CD8-positive, alpha-beta memory T cell (primary cell): ENCODE results near the gene C14orf132. TPM values are rescaled to one million over a fixed set of nuclear protein-coding genes. Genes with fewer than 3 reads are reported as not detected.
A peak's percentile ranks its signal among the peaks of the same experiment; 100 is the strongest.

ENCODE experiments used
- CTCF ChIA-PET: fragments of 350-600 bp; sonication (Branson Sonifier 250); formaldehyde crosslinking; loops from one replicate; lab custom pipeline; 2021; ENCODE audit warnings: antibody characterized with exemption; lab: Charles Lee
- POLR2A ChIA-PET: fragments of 350-600 bp; sonication (Branson Sonifier 250); formaldehyde crosslinking; loops from one replicate; lab custom pipeline; 2021; ENCODE audit warnings: antibody characterized with exemption; lab: Charles Lee
- DNase-seq, 5 donors: peaks; one replicate each; pipeline versions ENCODE4 v3.0.0 to v3.0.0-alpha.2; 2020 to 2022; ENCODE audit warnings: mixed read lengths in 1 of 5
- H3K27ac ChIP-seq: one replicate; pipeline ENCODE4 v1.7.0; 2013; ENCODE audit warnings: low read depth, mild to moderate bottlenecking, low read length, moderate library complexity
- H3K27me3 ChIP-seq: 2 replicates; pipeline ENCODE4 v1.7.0; 2013; ENCODE audit warnings: low read length, mild to moderate bottlenecking; ENCODE audit not compliant: insufficient read depth, poor library complexity, severe bottlenecking
- H3K36me3 ChIP-seq: 2 replicates; pipeline ENCODE4 v1.7.0; 2013; ENCODE audit warnings: mild to moderate bottlenecking, low read length, moderate library complexity; ENCODE audit not compliant: insufficient read depth
- H3K4me1 ChIP-seq: 2 replicates; pipeline ENCODE4 v1.7.0; 2013; ENCODE audit warnings: mild to moderate bottlenecking, low read length, moderate library complexity; ENCODE audit not compliant: insufficient read depth
- H3K4me3 ChIP-seq: 2 replicates; pipeline ENCODE4 v1.7.0; 2013; ENCODE audit warnings: mild to moderate bottlenecking, low read length
- H3K9me3 ChIP-seq: 2 replicates; pipeline ENCODE4 v1.7.0; 2013; ENCODE audit warnings: mild to moderate bottlenecking, low read length
- H3K27ac Mint-ChIP-seq, 8 donors: one replicate each; pipeline ENCODE4 v1.8.0; 2020 to 2021; ENCODE audit warnings: mixed read lengths in 8 of 8, mild to moderate bottlenecking in 6 of 8, inconsistent platforms in 3 of 8, moderate library complexity in 3 of 8
- H3K27me3 Mint-ChIP-seq, 2 donors: one replicate each; pipeline ENCODE4 v1.8.0; 2020 to 2021; ENCODE audit warnings: mixed read lengths in 2 of 2, mild to moderate bottlenecking in 1 of 2, moderate library complexity in 1 of 2
- H3K36me3 Mint-ChIP-seq, 3 donors: one replicate each; pipeline ENCODE4 v1.8.0; 2020 to 2021; ENCODE audit warnings: mixed read lengths in 3 of 3, inconsistent platforms in 1 of 3, mild to moderate bottlenecking in 1 of 3
- H3K4me1 Mint-ChIP-seq, 3 donors: one replicate each; pipeline ENCODE4 v1.8.0; 2020 to 2021; ENCODE audit warnings: mixed read lengths in 3 of 3, inconsistent platforms in 1 of 3, mild to moderate bottlenecking in 1 of 3
- H3K4me3 Mint-ChIP-seq, 7 donors: one replicate each; pipeline ENCODE4 v1.8.0; 2020 to 2021; ENCODE audit warnings: mixed read lengths in 7 of 7, mild to moderate bottlenecking in 6 of 7, moderate library complexity in 4 of 7, inconsistent platforms in 2 of 7
- H3K9me3 Mint-ChIP-seq, 5 donors: one replicate each; pipeline ENCODE4 v1.8.0; 2020 to 2022; ENCODE audit warnings: mixed read lengths in 5 of 5, mild to moderate bottlenecking in 3 of 5, moderate library complexity in 2 of 5, inconsistent platforms in 1 of 5
- polyA plus RNA-seq: library from polyadenylated mRNA; unstranded; fragments of 300-500 nt; fragmentation: Illumina TruSeq; gene quantifications from one replicate; pipeline ENCODE4 v1.2.3, GENCODE V29; 2021
- total RNA-seq, 2 experiments: library from RNA; stranded (reverse); gene quantifications; one replicate each; pipeline ENCODE4 v1.2.3, GENCODE V29; 2021

C14orf132 gene
- total RNA-seq (under 1 TPM; 0.58 to 0.61 TPM), polyA plus RNA-seq (0.29 TPM)

DNA sequence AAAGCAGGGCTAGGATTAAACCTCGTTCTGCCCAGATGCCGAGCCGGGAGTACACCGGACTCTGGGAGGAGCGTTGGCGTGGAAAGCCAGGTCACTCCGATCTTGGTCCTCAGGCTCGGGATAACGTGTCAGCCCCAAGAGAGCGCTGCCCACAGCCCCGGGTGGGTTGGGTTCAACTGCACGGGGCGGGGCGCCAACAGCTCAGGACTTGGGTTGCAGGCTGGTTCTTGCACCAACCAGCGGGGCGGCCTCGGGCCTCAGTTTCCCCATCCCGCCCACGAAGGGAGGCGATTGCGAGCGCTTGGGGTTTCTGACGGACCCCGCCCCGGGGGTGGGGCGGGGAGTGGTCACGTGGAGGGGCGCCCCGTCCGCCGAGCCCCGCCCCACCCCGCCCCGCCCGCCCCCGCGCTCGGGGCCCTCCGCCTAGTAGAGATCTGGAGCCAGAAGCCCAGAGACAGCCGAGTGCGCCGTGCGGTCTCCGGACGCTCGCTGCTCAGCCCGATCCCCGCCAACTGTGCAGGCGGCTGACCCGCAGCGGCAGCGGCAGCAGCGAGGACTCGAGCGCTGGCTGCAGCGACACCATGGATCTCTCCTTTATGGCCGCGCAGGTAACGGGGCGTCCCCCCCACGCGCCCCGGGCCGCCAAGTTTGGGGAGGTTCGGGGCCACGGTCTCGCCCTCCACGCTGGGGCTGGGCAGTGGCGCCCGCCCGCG lies at the start of gene C14orf132:
Gene C14orf132, plus strand, starts transcription at position 443 of the 713 bp plus-strand sequence. Its CDS starts 139 bp downstream, at position 582.
- ChIA-PET CTCF (no interaction called here), POLR2A (no interaction called here)
- Mint-ChIP-seq H3K27me3 (peaks cover 42 to 66% of the 10 kb centered on the region in 2 donors), H3K36me3 (no peaks in the 10 kb centered on the region), H3K4me1 (peaks cover 9 to 27% (median 21%) of the 10 kb centered on the region in 3 donors), H3K4me3 (peak within 1 kb of the TSS in 6 of 7 donors; percentile 56 to 87 (median 71)), H3K9me3 (no peaks in the 10 kb centered on the region), H3K27ac (peak within 1 kb of the TSS in 1 of 8 donors; percentile 2)
- H3K9me3 ChIP-seq: no peaks in the 10 kb centered on the region
- H3K4me1 ChIP-seq: peaks cover 6% of the 10 kb centered on the region
- DNase-seq: peak in 1 of 5 donors; percentile 7
- H3K27me3 ChIP-seq: peaks cover 19% of the 10 kb centered on the region
- H3K27ac ChIP-seq: no peak within 1 kb of the TSS
- no peaks in the 10 kb centered on the region for H3K36me3 ChIP-seq
- peak within 1 kb of the TSS; percentile 22 for H3K4me3 ChIP-seq

DNA sequence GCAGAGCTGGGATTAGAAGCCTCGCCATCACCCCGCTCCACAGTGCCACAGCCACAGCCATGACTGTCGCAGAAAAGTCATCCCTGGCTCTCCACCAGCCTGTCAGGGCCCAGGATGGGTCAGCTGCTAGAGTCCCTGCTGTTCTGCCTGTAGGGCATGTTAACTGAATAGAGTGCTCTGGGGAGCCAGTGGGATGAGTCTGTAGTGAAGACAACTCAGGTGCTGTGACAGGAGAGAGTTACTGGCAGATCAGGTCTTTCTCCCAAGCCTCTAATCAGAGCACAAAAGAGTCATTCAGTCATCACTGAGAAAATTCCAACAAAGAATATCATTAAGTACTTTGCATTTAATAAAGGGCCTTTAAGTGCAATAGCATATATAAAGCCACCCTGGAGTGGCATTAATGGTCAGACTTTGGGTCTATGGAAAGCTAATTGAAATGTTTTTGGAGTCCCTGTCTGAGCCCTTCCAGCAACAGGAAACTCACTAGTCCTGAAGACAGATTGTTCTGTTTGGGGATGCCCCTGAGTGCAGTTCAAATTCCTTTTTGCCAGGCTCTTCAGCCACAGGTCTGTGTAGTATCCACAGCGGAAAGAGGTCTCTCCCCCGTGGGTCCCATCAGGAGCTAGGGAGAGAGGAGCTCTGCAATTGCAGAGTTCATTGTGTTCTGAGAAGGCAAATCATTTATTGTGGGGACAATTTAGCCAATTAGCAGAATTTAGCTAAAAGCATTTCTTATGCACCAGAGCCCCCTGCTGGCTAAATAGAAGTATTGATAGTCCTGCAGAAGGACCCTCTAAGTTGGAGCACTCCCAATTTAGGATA lies 45.2 kb upstream of the C14orf132 start:
- ChIA-PET CTCF (interaction anchor here (0.9 to 3.8 kb wide), 4 partner anchors 8 to 433 kb away, joined by 3 to 16 read pairs (median 4); no protein-coding TSS in a partner anchor), POLR2A (no interaction called here)
- peaks cover 16 to 22% (median 18%) of the 10 kb centered on the region in 5 donors for H3K9me3 Mint-ChIP-seq
- Histone ChIP-seq H3K27ac (no peak overlapping the region), H3K36me3 (no peaks in the 10 kb centered on the region), H3K27me3 (peaks cover 7% of the 10 kb centered on the region), H3K4me1 (no peaks in the 10 kb centered on the region), H3K4me3 (no peak overlapping the region), H3K9me3 (no peaks in the 10 kb centered on the region)
- H3K27me3 Mint-ChIP-seq: peaks cover 18 to 44% of the 10 kb centered on the region in 2 donors
- no peaks in the 10 kb centered on the region for H3K36me3 Mint-ChIP-seq
- H3K4me3 Mint-ChIP-seq: no peak overlapping the region
- H3K27ac Mint-ChIP-seq: no peak overlapping the region
- no peaks in the 10 kb centered on the region for H3K4me1 Mint-ChIP-seq
- peak in 2 of 5 donors; percentile 7 to 28 for DNase-seq

DNA sequence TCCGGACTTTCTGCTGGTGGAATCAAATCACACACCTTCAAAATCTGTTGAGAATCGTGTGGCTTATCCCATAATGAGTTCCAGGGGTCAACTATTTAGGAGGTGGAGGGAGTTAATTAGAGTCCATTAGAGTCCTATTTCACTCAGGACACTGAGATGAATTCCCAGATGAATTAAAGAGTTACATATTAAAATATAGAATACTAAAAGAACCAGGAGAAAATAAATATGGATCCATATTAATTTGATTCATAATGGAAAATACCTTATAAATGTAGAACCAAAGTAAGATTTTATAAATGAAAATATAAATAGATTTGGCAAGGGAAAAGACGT lies 44.6 kb upstream of the C14orf132 start:
- Mint-ChIP-seq H3K4me3 (no peak overlapping the region), H3K27ac (no peak overlapping the region), H3K9me3 (peaks cover 16 to 22% (median 17%) of the 10 kb centered on the region in 5 donors), H3K4me1 (no peaks in the 10 kb centered on the region), H3K27me3 (peaks cover 19 to 48% of the 10 kb centered on the region in 2 donors), H3K36me3 (no peaks in the 10 kb centered on the region)
- DNase-seq: no peak
- POLR2A ChIA-PET: no interaction called here
- CTCF ChIA-PET: interaction anchor here (1.0 to 3.8 kb wide), 3 partner anchors 8 to 434 kb away, joined by 3 to 16 read pairs (median 5); no protein-coding TSS in a partner anchor
- no peak overlapping the region for H3K4me3 ChIP-seq
- H3K36me3 ChIP-seq: no peaks in the 10 kb centered on the region
- H3K27me3 ChIP-seq: peaks cover 7% of the 10 kb centered on the region
- no peaks in the 10 kb centered on the region for H3K9me3 ChIP-seq
- H3K27ac ChIP-seq: no peak overlapping the region
- H3K4me1 ChIP-seq: no peaks in the 10 kb centered on the region

DNA sequence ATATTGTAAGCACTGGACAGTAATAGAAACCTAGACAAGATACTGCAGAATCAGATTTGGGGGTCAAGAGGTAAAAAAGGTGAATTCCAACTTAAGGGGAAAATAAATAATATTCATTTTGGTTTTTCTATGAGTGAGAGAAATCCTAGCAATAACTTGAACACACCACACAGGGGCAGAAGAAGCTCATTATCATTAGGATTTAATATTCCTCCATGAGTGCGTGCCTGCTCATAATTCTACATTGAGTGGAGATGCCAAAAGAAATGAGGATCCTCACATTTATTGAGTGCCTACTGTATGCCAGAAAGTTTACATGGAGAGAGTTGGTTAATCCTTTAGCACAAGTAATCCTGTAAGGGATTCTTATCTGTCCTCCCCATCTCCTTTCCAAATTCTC lies 40.5 kb upstream of the C14orf132 start:
- Histone ChIP-seq H3K27me3 (peaks cover 7% of the 10 kb centered on the region), H3K4me1 (no peaks in the 10 kb centered on the region), H3K36me3 (no peaks in the 10 kb centered on the region), H3K9me3 (no peaks in the 10 kb centered on the region), H3K4me3 (no peak overlapping the region), H3K27ac (no peak overlapping the region)
- Mint-ChIP-seq H3K4me3 (no peak overlapping the region), H3K27ac (no peak overlapping the region), H3K9me3 (peaks cover 0 to 11% (median 4%) of the 10 kb centered on the region in 5 donors), H3K36me3 (no peaks in the 10 kb centered on the region), H3K27me3 (peaks cover 38 to 75% of the 10 kb centered on the region in 2 donors), H3K4me1 (no peaks in the 10 kb centered on the region)
- DNase-seq: no peak
- CTCF ChIA-PET: no interaction called here
- POLR2A ChIA-PET: no interaction called here

DNA sequence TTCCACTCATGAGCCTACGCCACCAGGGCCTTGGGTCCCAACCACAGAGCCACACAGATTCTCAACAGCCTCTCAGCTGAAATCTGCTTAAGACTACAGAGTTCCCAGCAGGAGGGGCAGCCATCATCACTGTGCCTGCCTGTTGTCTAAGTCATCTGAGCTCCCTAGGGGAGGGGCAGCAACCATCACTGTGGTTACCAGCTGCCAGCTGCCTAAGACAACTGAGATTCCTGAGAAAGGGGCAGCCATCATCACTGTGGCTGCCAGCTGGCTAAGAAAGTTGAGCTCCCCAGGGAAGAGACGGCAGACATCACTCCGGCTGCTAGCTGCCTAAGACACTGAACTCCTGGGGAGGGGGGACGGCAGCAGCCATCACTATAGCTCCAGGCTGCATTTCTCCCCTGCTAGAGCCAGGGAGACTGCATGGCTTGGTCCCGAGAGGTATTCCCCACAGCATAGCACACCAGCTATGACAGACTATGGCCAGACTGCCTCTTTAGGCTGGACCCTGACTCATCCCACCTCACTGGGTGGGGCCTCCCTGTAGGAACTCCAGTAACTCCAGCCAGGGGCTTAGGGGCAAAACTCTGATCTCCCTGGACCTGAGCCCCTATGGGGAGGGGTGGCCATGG lies 37.2 kb upstream of the C14orf132 start:
- Histone ChIP-seq H3K4me3 (no peak overlapping the region), H3K9me3 (no peaks in the 10 kb centered on the region), H3K27ac (no peak overlapping the region), H3K27me3 (peaks cover 7% of the 10 kb centered on the region), H3K36me3 (no peaks in the 10 kb centered on the region), H3K4me1 (no peaks in the 10 kb centered on the region)
- ChIA-PET CTCF (interaction anchor here (1.1 kb wide), 1 partner anchor 8 kb away, joined by 3 read pairs; no protein-coding TSS in a partner anchor), POLR2A (no interaction called here)
- peaks cover 4 to 22% (median 13%) of the 10 kb centered on the region in 5 donors for H3K9me3 Mint-ChIP-seq
- peaks cover 46 to 89% of the 10 kb centered on the region in 2 donors for H3K27me3 Mint-ChIP-seq
- H3K4me1 Mint-ChIP-seq: no peaks in the 10 kb centered on the region
- DNase-seq: no peak
- H3K36me3 Mint-ChIP-seq: no peaks in the 10 kb centered on the region
- no peak overlapping the region for H3K27ac Mint-ChIP-seq
- H3K4me3 Mint-ChIP-seq: no peak overlapping the region

DNA sequence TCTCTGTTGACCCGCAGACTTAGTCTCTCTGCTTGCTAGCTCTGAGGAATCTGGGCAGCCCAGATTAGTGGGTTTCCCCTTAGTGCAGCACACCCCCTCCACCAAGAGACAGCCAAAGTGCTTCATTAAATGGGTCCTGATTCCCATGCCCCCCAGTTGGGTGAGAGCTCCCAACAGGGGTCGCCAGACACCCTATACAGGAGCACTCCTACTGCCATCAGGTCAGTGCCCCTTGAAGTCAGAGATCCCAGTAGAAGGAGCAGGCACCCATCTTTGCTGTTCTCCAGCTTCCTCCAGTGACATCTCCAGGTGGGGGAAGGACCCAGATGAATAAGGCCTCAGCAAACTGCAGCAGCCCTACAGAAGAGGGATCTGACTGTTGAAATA lies 36.7 kb upstream of the C14orf132 start:
- Histone ChIP-seq H3K4me3 (no peak overlapping the region), H3K9me3 (no peaks in the 10 kb centered on the region), H3K4me1 (no peaks in the 10 kb centered on the region), H3K27ac (no peak overlapping the region), H3K27me3 (peaks cover 6% of the 10 kb centered on the region), H3K36me3 (no peaks in the 10 kb centered on the region)
- H3K27ac Mint-ChIP-seq: no peak overlapping the region
- ChIA-PET CTCF (interaction anchor here (1.1 kb wide), 1 partner anchor 8 kb away, joined by 3 read pairs; no protein-coding TSS in a partner anchor), POLR2A (no interaction called here)
- H3K4me3 Mint-ChIP-seq: no peak overlapping the region
- H3K36me3 Mint-ChIP-seq: no peaks in the 10 kb centered on the region
- H3K27me3 Mint-ChIP-seq: peaks cover 48 to 84% of the 10 kb centered on the region in 2 donors
- H3K4me1 Mint-ChIP-seq: no peaks in the 10 kb centered on the region
- H3K9me3 Mint-ChIP-seq: peaks cover 4 to 22% (median 13%) of the 10 kb centered on the region in 5 donors
- no peak for DNase-seq

DNA sequence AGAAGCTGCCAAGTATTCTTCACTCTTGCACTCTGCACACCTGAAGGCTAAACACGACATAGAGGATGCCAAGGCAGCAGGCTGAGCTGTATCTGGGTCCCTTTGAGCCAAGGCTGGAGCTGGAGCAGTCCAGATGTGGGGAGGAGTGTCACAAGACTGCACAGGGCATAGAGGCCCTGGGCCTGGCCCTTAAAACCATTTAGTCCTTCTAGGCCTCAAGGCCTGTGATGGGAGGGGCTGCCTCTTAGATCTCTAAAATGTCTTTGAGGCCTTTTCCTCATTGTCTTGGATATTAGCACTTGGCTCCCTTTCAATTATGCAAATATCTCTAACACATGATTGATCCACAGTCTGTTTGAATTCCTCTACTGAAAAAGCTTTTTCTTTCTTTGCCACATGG lies 28.0 kb upstream of the C14orf132 start:
- Mint-ChIP-seq H3K9me3 (peaks cover 8 to 15% (median 14%) of the 10 kb centered on the region in 5 donors), H3K4me1 (no peaks in the 10 kb centered on the region), H3K36me3 (peaks cover 0 to 8% (median 0%) of the 10 kb centered on the region in 3 donors), H3K4me3 (no peak overlapping the region), H3K27me3 (peaks cover 4 to 6% of the 10 kb centered on the region in 2 donors), H3K27ac (no peak overlapping the region)
- H3K27me3 ChIP-seq: no peaks in the 10 kb centered on the region
- H3K27ac ChIP-seq: no peak overlapping the region
- no peaks in the 10 kb centered on the region for H3K4me1 ChIP-seq
- CTCF ChIA-PET: no interaction called here
- no peak for DNase-seq
- peaks cover 7% of the 10 kb centered on the region for H3K9me3 ChIP-seq
- no peaks in the 10 kb centered on the region for H3K36me3 ChIP-seq
- H3K4me3 ChIP-seq: no peak overlapping the region
- POLR2A ChIA-PET: no interaction called here
